HepG2 (cell line): ENCODE results near the gene KSR1. TPM values are rescaled to one million over a fixed set of nuclear protein-coding genes. Genes with fewer than 3 reads are reported as not detected.

Experiments used
- ASH2L ChIP-seq: fragments of 300-600, 200-600 bp; sonication (generic); IDR thresholded peaks from 2 replicates; pipeline ENCODE4 v1.7.0; 2017; ENCODE audit warnings: low read depth, mild to moderate bottlenecking, moderate library complexity, mixed read lengths, low read length; ENCODE audit not compliant: insufficient read length
- ATF4 ChIP-seq, 2 experiments: fragments of 450-650 bp in 1 of 2; sonication (generic) in 1 of 2; formaldehyde crosslinking; IDR thresholded peaks; 2 replicates each; pipeline versions ENCODE4 v1.5.0 to v1.8.0; 2020 to 2022; ENCODE audit warnings: mild to moderate bottlenecking in 1 of 2, missing genetic modification reagents in 1 of 2
- CHD4 ChIP-seq: fragments of 200-600 bp; sonication (generic); IDR thresholded peaks from 2 replicates; pipeline ENCODE4 v1.7.0; 2017; ENCODE audit warnings: mild to moderate bottlenecking, low read length, borderline replicate concordance
- ELF3 ChIP-seq: IDR thresholded peaks from 2 replicates; pipeline ENCODE4 v1.6.1; 2016; ENCODE audit warnings: missing genetic modification reagents, missing compliant biosample characterization
- GABPB1 ChIP-seq: IDR thresholded peaks from 2 replicates; pipeline ENCODE4 v1.6.1; 2016; ENCODE audit warnings: mild to moderate bottlenecking, missing genetic modification reagents, moderate library complexity, missing compliant biosample characterization
- MYC ChIP-seq: sonication (generic); formaldehyde crosslinking; IDR thresholded peaks from 2 replicates; pipeline ENCODE4 v1.9.0; 2021; ENCODE audit warnings: missing genetic modification reagents, borderline replicate concordance
- NR3C1 ChIP-seq: sonication (generic); formaldehyde crosslinking; IDR thresholded peaks from 2 replicates; pipeline ENCODE4 v1.4.0; 2020; ENCODE audit warnings: missing genetic modification reagents
- PRDM4 ChIP-seq: sonication (generic); formaldehyde crosslinking; IDR thresholded peaks from 2 replicates; pipeline ENCODE4 v1.9.0; 2021; ENCODE audit warnings: missing genetic modification reagents, borderline replicate concordance
- RFX5 ChIP-seq: IDR thresholded peaks from 2 replicates; pipeline ENCODE4 v1.6.1; 2011; ENCODE audit warnings: low read depth, low read length, improper control_type of control experiment
- SPEN ChIP-seq: sonication (generic); formaldehyde crosslinking; IDR thresholded peaks from 2 replicates; pipeline ENCODE4 v1.5.1; 2020; ENCODE audit warnings: low read depth, mild to moderate bottlenecking, missing genetic modification reagents
- SRSF1 ChIP-seq: fragments of 200-400 bp; formaldehyde crosslinking; optimal IDR thresholded peaks from 2 replicates; pipeline ENCODE3; 2017; ENCODE audit warnings: mild to moderate bottlenecking, low read depth, low read length, moderate library complexity
- ZFP91 ChIP-seq: sonication (generic); formaldehyde crosslinking; IDR thresholded peaks from 2 replicates; pipeline ENCODE4 v1.9.0; 2022; ENCODE audit warnings: missing genetic modification reagents, mild to moderate bottlenecking, borderline replicate concordance
- ZNF318 ChIP-seq: sonication (generic); formaldehyde crosslinking; IDR thresholded peaks from 2 replicates; pipeline ENCODE4 v1.4.0; 2020; ENCODE audit warnings: mild to moderate bottlenecking, missing genetic modification reagents
- ZNF431 ChIP-seq: sonication (generic); formaldehyde crosslinking; IDR thresholded peaks from 2 replicates; pipeline ENCODE4 v1.9.0; 2022; ENCODE audit warnings: missing genetic modification reagents, low read depth, mild to moderate bottlenecking, borderline replicate concordance
- ZNF460 ChIP-seq: sonication (generic); formaldehyde crosslinking; IDR thresholded peaks from 2 replicates; pipeline ENCODE4 v1.5.1; 2020; ENCODE audit warnings: missing genetic modification reagents, mild to moderate bottlenecking, borderline replicate concordance
- ZNF790 ChIP-seq: sonication (generic); formaldehyde crosslinking; IDR thresholded peaks from 2 replicates; pipeline ENCODE4 v1.8.0; 2022; ENCODE audit warnings: missing genetic modification reagents, mild to moderate bottlenecking, borderline replicate concordance
- polyA plus RNA-seq, 8 experiments: library from polyadenylated mRNA; depleted of rRNA in 3 of 8; stranded (reverse) in 7 of 8; unstranded in 1 of 8; fragments of >200 nt; fragmentation: Illumina TruSeq in 4 of 8; extraction: Trizol in 4 of 8; gene quantifications; 2 replicates each; pipeline versions ENCODE4 v1.2.1 to v1.2.3, GENCODE V29; 2011 to 2016; ENCODE audit warnings: low read depth in 4 of 8, missing spikeins in 1 of 8, mixed read lengths in 1 of 8; ENCODE audit not compliant: insufficient read depth in 1 of 8
- total RNA-seq, 5 experiments: library from RNA; depleted of rRNA; stranded (reverse); fragments of >200 nt; fragmentation: Illumina TruSeq; extraction: Trizol; gene quantifications; 2 replicates each; pipeline ENCODE4 v1.2.3, GENCODE V29; 2016; ENCODE audit warnings: low read depth in 1 of 5

KSR1 gene
- total and polyA plus RNA-seq, 2 of the 13 experiments (the other 11 are each of a cell fraction or from before 2014, with no cell fraction given), result 10.1 to 16.6 TPM

- no peak for TF ChIP-seq ZNF318
- no peak for TF ChIP-seq ZNF460
- no peak for TF ChIP-seq ELF3 (CRISPR knock-in tag)
- TF ChIP-seq ZNF790 (CRISPR knock-in tag), result no peak
- no peak for TF ChIP-seq MYC
- no peak for TF ChIP-seq NR3C1
- no peak for TF ChIP-seq ZNF431 (CRISPR knock-in tag)
- peak; percentile 43; the same call in 1 of the 2 replicates for TF ChIP-seq ZFP91 (CRISPR knock-in tag)
- no peak for TF ChIP-seq RFX5
- TF ChIP-seq PRDM4 (CRISPR knock-in tag), result no peak
- no peak for TF ChIP-seq SRSF1
- no peak for TF ChIP-seq CHD4
- TF ChIP-seq ATF4 (CRISPR knock-in tag; IDR thresholded peaks at IDR 0.05), result no peak
- TF ChIP-seq ASH2L, result no peak
- TF ChIP-seq GABPB1, result no peak
- no peak for TF ChIP-seq SPEN
Observed at GRCh38 chr17:27496437-27496943, 40.2 kb downstream of the KSR1 start (continued).
